ENCODE results near the gene ASCC1. TPM values are rescaled to one million over a fixed set of nuclear protein-coding genes. Genes with fewer than 3 reads are reported as not detected.
A peak's percentile ranks its signal among the peaks of the same experiment; 100 is the strongest.

The ASCC1 gene
- total and polyA plus RNA-seq, 2 of the 13 experiments (the other 11 are each of a cell fraction or from before 2014, with no cell fraction given), result 21.6 to 30.1 TPM

GRCh38 chr10:72251635-72252034 is 35.6 kb upstream of the ASCC1 start (continued):
- no peak for TF ChIP-seq SRSF9 (IDR thresholded peaks at IDR 0.05; ENCODE audit: borderline replicate concordance, insufficient read depth, low read depth, low read length, poor library complexity, severe bottlenecking)
- TF ChIP-seq ZNF788 (CRISPR knock-in tag; IDR thresholded peaks at IDR 0.05; ENCODE audit: borderline replicate concordance), result no peak
- no peak; the same call in 1 of the 2 replicates for TF ChIP-seq ZGPAT (CRISPR knock-in tag; IDR thresholded peaks at IDR 0.05)
- no peak for TF ChIP-seq ZNF552 (CRISPR knock-in tag; IDR thresholded peaks at IDR 0.05; ENCODE audit: borderline replicate concordance)
- no peak for TF ChIP-seq ZNF510 (CRISPR knock-in tag; IDR thresholded peaks at IDR 0.05; ENCODE audit: low read depth)
- no peak for TF ChIP-seq ETS1 (CRISPR knock-in tag; IDR thresholded peaks at IDR 0.05)
- no peak for TF ChIP-seq ZNF274 (CRISPR knock-in tag; IDR thresholded peaks at IDR 0.05)
- TF ChIP-seq NR2F6 (IDR thresholded peaks at IDR 0.05), result peak; percentile 63
- no peak for TF ChIP-seq NR2F6 (CRISPR knock-in tag; IDR thresholded peaks at IDR 0.05)
- no peak for TF ChIP-seq TRIM24 (CRISPR knock-in tag; IDR thresholded peaks at IDR 0.05)
- no peak for TF ChIP-seq ZNF839 (CRISPR knock-in tag; IDR thresholded peaks at IDR 0.05; ENCODE audit: borderline replicate concordance)
- no peak for TF ChIP-seq TSC22D2 (CRISPR knock-in tag; IDR thresholded peaks at IDR 0.05; ENCODE audit: borderline replicate concordance)
- no peak for TF ChIP-seq RELA (CRISPR knock-in tag; IDR thresholded peaks at IDR 0.05)
- no peak for TF ChIP-seq ZNF616 (CRISPR knock-in tag; IDR thresholded peaks at IDR 0.05; ENCODE audit: low read depth)
- TF ChIP-seq MLLT10 (CRISPR knock-in tag; IDR thresholded peaks at IDR 0.05), result no peak
- no peak for TF ChIP-seq CSRNP1 (CRISPR knock-in tag; IDR thresholded peaks at IDR 0.05)
- no peak for TF ChIP-seq ZSCAN30 (CRISPR knock-in tag; IDR thresholded peaks at IDR 0.05)
- no peak for TF ChIP-seq XRCC5 (optimal IDR thresholded peaks at IDR 0.05; ENCODE audit: low read length)
- TF ChIP-seq LCORL (IDR thresholded peaks at IDR 0.05), result no peak
- TF ChIP-seq LCORL (CRISPR knock-in tag; IDR thresholded peaks at IDR 0.05), result peak; percentile 40; the same call in 1 of the 2 replicates
- TF ChIP-seq SP140L (CRISPR knock-in tag; IDR thresholded peaks at IDR 0.05; ENCODE audit: borderline replicate concordance), result no peak
- TF ChIP-seq PRDM4 (CRISPR knock-in tag; IDR thresholded peaks at IDR 0.05; ENCODE audit: borderline replicate concordance), result no peak
- TF ChIP-seq CENPBD1 (CRISPR knock-in tag; IDR thresholded peaks at IDR 0.05; ENCODE audit: borderline replicate concordance, low read depth), result no peak
- TF ChIP-seq MXD1 (CRISPR knock-in tag; IDR thresholded peaks at IDR 0.05), result no peak
- no peak for TF ChIP-seq SP4 (CRISPR knock-in tag; IDR thresholded peaks at IDR 0.05)

Measured in HepG2 (cell line).